Activated CD8-positive, alpha-beta memory T cell treated with anti-CD3 and anti-CD28 coated beads for 36 hours (primary cell): Measurements from ENCODE around the gene ROR1. TPM values are rescaled to one million over a fixed set of nuclear protein-coding genes. Genes with fewer than 3 reads are reported as not detected.

Source experiments
- CTCF ChIA-PET: fragments of 350-600 bp; sonication (Branson Sonifier 250); formaldehyde crosslinking; loops from one replicate; lab custom pipeline; 2021; ENCODE audit warnings: antibody characterized with exemption; lab: Charles Lee
- POLR2A ChIA-PET: fragments of 350-600 bp; sonication (Branson Sonifier 250); formaldehyde crosslinking; loops from one replicate; lab custom pipeline; 2021; ENCODE audit warnings: antibody characterized with exemption; lab: Charles Lee
- total RNA-seq, 2 experiments: library from RNA; stranded (reverse); gene quantifications; one replicate each; pipeline ENCODE4 v1.2.3, GENCODE V29; 2021

The ROR1 gene
- total RNA-seq, 2 experiments from 2014 or later = not detected

GRCh38 chr1:63843010-63843409 lies 69.2 kb downstream of the ROR1 start:
- ChIA-PET CTCF (no interaction called here), POLR2A (no interaction called here)

DNA sequence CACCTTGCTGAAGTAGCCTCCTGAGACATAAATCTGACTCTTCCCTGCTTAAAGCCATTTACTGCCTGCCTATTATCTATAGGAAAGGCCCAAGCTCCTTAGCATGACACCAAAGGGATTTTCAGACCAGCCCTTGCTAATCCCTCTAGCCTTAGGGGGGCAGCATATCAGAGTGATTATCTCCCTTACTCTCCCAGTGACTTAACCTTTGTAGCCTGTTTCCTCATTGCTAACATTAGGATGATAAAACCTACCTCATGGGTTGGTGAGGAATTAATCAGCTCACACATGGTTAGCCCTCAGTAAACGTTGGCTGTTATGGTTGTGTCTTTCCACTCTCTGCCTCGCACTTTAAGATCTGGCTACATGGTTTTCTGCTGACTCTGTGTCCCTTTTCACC lies 70.1 kb downstream of the ROR1 start:
- POLR2A ChIA-PET = no interaction called here
- CTCF ChIA-PET = no interaction called here

GRCh38 chr1:63845346-63845745 lies 71.5 kb downstream of the ROR1 start:
- CTCF ChIA-PET = no interaction called here
- POLR2A ChIA-PET = no interaction called here

DNA sequence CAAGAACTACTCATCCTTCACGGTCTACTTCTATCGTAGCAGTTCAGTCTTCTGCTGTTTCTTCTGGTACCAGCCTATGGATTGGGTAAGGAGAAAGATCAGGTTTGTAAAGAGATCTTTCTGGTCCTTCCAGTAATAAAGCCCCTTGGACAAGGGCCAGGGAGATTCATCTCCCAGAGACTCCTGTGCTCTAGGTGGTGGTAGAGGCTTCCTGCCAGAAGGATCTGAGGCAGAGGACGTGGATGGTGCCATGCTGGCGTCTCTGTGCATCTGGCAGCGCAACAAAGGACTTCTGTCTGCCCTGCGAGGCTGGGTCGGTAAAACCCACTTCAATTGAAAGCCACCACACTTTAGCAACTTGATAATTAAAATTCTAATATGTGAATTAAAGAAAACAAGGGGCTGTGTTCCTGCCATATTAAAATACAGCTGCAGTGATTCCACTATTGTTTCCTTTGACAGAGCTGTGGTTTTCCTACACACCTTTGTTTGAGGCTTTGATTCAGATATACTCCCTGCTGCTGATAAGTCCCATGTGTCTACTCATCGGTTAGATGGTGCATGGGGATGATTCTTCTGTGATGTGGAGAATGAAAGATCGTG lies 73.6 kb downstream of the ROR1 start:
- ChIA-PET POLR2A (no interaction called here), CTCF (no interaction called here)

DNA sequence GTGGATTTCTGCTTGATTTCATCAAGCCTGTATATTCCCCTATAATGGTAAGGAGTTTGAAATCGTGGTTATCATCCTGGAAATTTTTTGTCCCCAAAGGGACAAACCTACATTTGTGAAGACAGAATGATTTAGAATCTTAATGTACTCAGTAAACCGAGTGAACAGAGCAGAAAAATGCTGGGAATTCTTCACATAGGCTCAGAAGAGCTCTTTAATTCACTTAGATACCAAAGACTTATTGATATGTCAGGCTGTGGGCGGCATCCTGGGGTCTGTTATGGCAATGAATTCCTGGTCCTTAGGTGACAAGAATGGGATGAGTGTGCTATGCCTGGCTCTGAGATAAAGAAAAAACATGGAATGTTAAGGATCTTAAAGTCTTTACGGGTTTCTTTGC lies 74.9 kb downstream of the ROR1 start:
- CTCF ChIA-PET = interaction anchor here (1.0 kb wide), 1 partner anchor 132 kb away, joined by 3 read pairs; no protein-coding TSS in a partner anchor
- POLR2A ChIA-PET = no interaction called here

DNA sequence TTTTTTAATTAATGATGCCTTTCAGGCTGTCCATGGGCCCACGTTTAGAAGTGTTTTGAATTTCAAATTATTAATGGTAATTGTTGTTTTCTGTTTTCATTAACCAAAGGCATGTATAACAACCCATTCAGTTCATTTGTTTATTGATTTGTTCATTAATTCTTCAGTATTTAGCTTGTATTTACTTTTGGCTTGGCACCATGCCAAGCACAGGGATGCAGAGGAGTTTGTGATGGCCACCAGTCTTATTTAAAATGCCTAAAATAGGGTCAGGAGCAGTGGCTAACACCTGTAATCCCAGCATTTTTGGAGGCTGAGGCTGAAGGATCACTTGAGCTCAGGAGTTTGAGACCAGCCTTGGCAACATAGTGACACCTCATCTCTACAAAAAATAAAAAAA lies 75.3 kb downstream of the ROR1 start:
- POLR2A ChIA-PET = no interaction called here
- CTCF ChIA-PET = interaction anchor here (1.0 kb wide), 1 partner anchor 132 kb away, joined by 3 read pairs; no protein-coding TSS in a partner anchor

- ChIA-PET POLR2A (no interaction called here), CTCF (no interaction called here)
Measured at GRCh38 chr1:63854091-63854490, 80.3 kb downstream of the ROR1 start.

- CTCF ChIA-PET = no interaction called here
Measured at GRCh38 chr1:63855942-63856341, 82.1 kb downstream of the ROR1 start.

DNA sequence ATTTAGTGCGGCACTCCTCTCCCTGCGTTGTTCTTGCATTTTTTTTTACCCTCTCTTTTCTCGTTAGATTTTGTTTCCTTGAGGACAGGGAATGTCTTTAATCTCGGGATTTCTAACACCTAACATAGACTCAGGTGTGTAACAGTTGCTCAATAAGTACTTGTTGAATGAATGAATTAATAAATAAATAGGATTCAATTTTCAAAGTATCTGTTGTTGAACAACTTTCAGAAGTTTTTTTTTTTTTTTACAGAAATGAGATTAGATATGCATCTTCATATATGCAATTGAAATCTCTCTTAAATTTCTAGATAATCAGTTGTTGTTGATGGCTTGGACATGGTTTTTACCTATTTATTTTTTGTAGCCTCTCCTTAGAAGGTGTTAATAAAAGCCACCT lies 83.1 kb downstream of the ROR1 start:
- ChIA-PET CTCF (no interaction called here), POLR2A (no interaction called here)

More at GRCh38 chr1:63855942-63856341, 82.1 kb downstream of the ROR1 start:
- POLR2A ChIA-PET = no interaction called here

GRCh38 chr1:63857478-63857877 lies 83.7 kb downstream of the ROR1 start:
- POLR2A ChIA-PET = no interaction called here
- CTCF ChIA-PET = no interaction called here

- CTCF ChIA-PET = no interaction called here
Measured at GRCh38 chr1:63858153-63858552, 84.3 kb downstream of the ROR1 start.

DNA sequence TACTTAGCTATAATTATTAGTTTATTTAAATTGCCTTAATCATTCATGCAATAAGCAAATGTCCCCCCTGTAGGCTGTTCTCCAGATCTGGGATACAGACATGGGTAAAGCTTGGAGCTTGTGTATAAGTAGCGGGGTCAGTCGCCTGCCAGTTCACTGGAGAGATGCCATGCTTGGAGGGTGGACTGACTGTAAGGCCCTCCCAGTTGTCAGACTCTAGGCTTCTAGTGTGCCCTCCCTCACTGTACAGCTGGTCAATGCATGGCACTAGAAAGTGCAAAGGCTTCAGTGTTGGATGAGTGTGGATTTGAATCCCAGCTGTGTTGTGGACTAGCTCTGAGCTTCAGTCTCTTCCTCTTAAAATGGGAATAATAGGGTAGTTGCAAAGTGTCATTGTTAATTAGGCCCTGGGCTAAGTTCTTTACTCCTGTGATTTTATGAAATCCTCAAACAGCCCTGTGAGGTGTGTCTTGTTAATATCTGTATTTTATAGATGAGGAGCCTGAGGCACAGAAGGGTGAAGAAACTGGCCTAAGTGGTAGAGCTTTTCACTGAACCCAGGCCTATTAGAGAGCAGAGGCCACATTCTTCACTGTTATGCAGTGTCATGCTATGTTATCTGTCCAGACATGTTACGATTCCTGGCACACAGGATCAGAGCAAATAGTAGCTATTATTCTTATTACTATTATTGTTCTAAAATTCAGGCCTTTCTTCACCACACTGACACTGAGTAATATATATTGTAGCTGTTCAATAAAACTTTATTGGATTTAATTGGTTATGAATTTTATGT lies 85.9 kb downstream of the ROR1 start:
- CTCF ChIA-PET = no interaction called here

More at GRCh38 chr1:63858153-63858552, 84.3 kb downstream of the ROR1 start:
- POLR2A ChIA-PET = no interaction called here

DNA sequence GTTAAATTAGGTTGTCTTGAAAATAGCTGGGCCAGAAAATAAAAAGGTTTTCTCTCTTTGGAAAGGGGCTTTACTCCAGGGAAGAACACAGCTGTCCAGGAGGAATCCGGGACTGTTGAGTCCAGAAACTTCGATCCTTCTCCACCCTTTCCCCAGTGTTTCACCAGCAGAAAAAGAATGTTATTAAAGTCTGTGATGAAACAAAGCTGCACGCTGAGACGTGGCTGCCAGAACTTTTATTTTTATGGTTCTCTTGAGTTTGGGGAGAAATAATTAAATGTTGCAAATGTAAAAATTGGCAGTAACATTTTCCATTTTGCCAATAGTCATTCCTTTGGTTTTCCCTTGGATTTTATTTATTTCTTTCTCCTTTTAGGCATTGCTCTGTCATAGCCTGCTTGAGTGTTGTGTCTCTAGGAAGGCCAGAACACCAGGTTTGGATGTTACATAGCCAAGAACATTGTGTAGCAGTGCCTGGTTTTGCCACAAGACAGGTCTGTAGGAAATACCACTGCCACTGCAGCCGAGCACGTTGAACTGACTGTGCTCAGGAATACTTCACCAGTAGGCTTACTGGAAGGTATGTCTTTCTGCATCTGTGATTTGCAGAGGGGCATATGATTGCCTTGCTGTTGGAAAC lies 87.4 kb downstream of the ROR1 start:
- POLR2A ChIA-PET = no interaction called here
- CTCF ChIA-PET = no interaction called here

More for the DNA sequence above, 85.9 kb downstream of the ROR1 start:
- POLR2A ChIA-PET = no interaction called here

DNA sequence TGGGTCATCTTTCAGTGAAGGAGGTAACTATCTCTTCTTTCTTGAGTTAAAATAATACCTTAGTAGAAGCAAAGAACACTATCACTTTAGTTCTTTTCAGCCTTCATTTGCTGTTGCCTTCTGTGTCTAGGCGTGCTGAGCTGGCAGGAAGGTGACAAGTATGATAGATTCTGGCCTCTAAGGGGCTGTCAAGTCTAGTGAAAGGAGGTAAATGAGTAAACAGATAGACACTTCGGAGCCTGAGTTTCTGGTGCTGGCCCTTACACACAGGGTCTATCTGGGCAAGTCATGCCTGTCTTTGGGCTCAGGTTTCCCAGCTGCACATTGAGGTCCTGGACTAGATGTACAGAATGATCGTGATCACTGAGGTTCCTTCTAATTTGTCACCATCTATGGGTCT lies 89.3 kb downstream of the ROR1 start:
- ChIA-PET POLR2A (no interaction called here), CTCF (no interaction called here)

GRCh38 chr1:63864224-63864641 lies 90.4 kb downstream of the ROR1 start:
- ChIA-PET POLR2A (no interaction called here), CTCF (no interaction called here)

DNA sequence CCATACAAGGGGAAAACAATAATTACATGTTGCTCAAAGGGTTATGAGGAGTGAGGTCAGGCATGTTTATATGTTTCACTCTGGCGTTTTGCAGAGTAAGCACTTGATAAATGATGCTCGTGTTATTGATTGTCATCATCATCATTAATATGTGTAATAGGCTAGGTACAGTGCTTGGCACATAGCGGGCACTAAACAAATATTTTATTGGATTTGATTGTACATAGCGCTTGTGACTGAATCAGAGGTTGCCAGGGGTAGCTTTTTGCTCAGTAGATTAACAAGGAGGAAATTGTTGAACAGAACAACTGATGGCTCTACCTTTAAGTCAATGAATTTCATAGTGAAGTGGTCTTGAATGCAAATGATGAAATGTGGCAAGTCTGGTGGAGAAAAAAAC lies 91.7 kb downstream of the ROR1 start:
- POLR2A ChIA-PET = no interaction called here
- CTCF ChIA-PET = no interaction called here

GRCh38 chr1:63866084-63866483 lies 92.3 kb downstream of the ROR1 start:
- ChIA-PET CTCF (no interaction called here), POLR2A (no interaction called here)

DNA sequence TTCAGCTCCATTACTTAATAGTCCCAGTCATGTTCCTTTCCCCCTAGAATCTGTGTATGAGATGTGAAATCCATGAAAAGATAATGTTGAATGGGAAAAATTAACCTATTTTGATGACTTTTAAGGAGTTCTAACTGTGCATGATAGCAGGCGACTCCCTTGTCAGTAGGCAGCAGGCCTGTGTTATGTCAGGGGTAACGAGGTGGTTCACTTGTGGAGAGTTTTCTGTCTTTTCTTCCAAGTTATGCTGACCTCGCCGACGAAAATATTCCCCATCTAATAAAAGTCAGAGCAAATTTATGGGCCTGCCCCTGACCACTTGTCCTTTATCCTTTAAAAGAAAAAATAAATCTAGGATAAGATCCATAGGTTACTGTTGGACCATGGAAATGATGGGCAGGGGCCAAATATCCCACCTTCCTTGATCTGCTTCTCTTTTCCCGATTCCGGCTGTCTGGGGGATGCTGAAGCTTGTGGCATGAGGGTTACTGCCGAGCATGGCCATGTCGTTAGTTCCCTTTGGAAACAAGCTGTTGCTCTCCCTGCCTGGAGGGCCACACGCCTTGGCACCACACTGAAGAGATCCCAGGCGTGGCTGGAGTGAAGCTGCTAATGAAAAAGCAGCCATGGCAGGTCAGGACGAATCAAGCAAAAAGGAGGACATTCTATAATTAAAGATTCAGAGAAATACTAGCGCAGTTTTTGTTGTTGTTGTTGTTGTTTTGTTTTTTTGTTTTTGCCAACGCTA lies 93.8 kb downstream of the ROR1 start:
- CTCF ChIA-PET = no interaction called here
- POLR2A ChIA-PET = no interaction called here

GRCh38 chr1:63868268-63868781 lies 94.5 kb downstream of the ROR1 start:
- ChIA-PET CTCF (no interaction called here), POLR2A (no interaction called here)

DNA sequence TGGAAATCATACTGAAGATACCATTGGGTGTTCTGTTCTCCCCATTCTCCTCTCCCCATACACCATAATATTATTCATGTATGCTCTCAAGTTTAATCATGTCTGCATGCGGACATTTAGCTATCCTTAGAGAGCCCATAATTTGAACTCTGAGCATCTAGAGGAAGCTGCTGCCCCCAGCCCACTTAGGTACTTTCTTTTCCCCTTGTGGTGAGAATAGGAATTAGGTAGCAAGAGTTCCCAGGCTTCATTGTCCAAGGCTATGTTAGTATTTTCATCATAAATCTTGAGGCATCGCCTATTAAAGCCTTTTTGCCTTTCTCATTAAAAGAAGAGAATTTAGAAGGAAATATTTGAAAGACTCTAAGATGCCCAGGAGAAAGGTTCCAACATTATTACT lies 96.3 kb downstream of the ROR1 start:
- ChIA-PET POLR2A (no interaction called here), CTCF (no interaction called here)
